Myocyte (in vitro differentiated cells): Measurements from ENCODE around the gene TMEM87B. TPM values are rescaled to one million over a fixed set of nuclear protein-coding genes. Genes with fewer than 3 reads are reported as not detected.

ENCODE experiments used
- DNase-seq: peaks from one replicate; pipeline ENCODE4 v3.0.0-alpha.2; 2012; ENCODE audit warnings: low read depth
- total RNA-seq: library from RNA; depleted of rRNA; stranded (reverse); fragments of >200 nt; gene quantifications from 2 replicates; pipeline ENCODE4 v1.2.3, GENCODE V29; 2014

Gene TMEM87B
- total RNA-seq, 1 donor from 2014 or later, result 14.5 TPM

DNA sequence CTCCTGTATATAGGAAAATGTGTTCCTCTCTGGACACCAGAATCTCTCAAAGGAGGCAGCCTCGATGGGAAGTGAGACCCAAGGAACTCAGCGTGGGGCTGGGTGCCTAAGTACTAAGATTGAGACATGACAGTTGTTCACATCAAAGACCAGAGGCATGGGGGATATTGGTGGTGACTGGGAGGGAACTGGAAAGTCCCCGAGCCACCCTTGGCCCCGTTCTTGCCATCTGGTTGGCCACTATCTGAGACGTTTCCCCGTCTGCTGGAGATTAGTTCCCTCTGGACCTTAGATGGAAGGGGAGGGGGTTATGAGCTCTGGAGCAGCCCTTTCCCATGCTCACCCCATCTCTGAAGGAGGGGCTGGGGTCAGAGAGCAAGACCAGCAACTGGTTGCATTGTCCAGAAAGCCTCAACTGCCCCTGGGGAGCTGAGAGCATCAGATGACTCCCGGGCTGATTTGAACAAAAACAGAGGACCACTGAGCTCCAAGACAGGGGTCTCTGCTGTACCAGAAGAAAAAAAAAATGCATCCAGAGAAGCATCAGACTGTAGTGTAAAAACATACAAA lies 94.9 kb downstream of the TMEM87B start:
- peak; percentile 53 for DNase-seq

DNA sequence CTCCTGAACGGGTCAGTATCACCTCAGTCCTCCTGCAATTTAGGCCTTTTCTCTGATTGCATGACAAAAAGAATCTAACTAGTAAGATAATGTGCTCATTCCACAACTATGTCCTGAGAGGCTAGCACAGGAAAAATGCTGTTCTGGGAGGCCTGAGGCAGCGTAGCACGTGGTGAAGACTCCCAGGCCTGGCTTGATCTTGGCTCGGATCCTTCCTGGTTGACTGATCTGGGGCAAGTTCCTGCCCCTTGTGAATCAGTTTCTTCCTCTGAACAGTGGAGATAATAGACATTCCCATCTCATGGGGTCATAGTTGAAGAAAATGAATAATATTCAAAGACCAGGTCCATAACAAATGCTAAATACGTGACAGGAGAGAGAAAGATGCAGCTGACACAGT lies 95.4 kb downstream of the TMEM87B start:
- peak; percentile 82 for DNase-seq

DNA sequence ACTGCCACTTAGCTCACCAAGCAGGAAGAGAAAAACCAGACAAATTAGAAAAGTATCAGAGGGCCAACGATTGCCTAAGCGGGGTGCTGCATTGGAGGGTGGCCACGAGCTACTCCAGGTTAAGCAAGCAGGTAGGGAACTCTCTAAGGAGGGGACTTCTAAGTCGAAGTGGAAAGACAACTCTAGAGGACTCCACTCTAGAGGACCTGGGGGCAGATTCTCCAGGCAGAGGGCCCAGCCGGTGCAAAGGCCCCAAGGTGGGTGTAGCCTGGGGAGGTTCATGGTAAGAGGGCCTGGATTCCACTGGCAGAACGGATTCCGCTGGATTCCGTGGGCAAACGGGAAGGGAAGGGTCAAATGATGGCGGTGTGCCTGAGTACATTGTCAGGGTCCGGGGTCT lies 95.8 kb downstream of the TMEM87B start:
- DNase-seq, result no peak

DNA sequence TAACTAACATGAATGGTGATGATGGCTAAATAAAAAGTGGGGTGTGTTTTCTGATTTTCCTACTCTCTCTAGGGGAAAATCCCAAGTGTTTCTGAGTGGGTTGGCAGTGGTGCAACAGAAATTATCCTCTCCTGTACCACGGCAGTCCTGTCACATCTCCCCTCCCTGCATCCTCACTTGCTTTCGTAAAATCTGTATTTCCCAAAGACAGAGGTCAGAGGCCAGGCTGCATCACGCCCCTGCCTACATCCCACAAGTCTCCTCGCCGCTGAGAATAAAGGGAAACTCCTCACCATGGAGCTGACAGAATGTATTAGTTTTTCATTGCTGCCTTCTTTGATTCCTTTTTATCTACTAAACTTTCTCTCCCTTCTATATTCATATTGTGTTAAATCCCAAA lies 96.2 kb downstream of the TMEM87B start:
- no peak for DNase-seq

DNA sequence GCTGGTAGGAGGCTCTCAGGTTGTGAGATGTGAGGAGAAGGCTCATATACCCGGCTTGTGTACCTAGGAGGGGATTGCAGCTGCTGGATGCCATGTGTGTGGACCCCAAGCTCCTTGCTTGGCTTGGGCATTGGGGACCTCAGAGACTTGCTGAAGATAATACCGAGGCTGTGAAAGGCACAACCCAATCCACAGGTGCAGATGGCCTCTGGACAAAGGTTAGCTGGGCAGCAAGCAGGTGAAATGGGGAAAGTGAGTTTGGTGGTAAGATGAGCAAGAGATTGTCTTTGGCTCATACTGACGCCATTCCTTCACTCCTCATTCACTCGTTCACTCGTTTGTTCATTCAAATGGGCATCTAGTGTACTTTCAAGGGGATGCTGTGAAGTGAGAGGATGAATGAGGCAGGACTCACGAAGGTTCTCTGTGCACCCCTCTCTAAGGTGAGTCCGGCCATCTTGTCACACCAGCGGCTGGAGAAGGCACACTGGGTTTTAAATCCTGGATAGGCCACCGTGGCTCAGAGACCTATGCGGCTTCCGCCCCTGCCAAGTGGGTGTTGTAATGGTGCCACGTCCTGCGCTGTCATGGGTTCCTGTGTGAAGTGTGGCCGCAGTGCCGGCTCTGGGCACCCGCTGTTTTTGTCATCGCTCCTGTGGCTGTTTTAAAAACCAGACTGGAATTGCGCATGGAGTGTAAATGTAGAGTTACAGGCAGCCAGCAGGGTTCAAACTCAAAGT lies 96.8 kb downstream of the TMEM87B start:
- peak; percentile 36 for DNase-seq

DNA sequence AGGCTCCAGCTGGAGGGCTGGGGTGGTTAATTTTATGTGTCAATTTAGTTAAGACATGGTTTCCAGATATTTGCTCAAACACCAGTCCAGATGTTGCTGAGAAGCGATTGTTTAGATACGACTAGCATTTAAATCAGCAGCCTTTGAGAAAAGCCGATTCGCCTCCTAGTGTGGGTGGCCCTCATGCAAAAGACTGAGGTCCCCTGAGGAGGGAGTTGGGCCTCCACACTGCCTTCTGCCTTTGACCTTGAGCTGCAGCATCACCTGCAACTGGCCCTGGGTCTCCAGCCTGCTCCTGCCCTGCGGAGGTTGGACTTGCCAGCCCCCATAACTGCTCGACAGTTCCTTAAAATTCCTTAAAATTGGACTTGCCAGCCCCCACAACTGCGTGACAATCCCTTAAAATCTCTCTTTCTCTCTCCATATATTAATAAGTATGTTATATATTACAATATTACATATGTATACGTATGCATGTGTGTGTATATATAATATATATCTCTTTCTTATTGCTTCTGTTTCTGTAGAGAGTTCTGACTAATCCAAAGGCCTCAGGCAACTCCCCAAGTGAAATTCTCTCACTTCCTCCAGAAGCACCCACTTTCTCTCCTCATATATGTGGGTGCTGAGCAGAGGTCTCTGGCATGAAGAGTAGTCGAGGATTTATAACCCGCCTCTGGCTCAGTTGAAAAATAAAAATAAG lies 97.6 kb downstream of the TMEM87B start:
- no peak for DNase-seq

DNA sequence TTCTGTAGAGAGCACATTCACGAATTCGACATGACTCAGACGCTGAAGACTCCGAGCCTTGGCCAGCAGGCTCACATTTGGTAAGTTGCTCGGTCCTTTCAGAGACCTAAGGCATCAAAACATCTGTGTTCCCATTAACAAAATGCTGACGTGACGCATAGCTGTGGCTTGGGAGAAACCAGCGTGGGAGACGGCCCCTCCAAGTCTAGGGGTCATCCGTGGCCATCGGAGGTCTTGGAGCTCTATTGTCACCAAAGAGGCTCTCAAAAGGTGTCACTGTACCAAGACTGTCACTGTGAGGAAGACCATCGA lies 98.1 kb downstream of the TMEM87B start:
- DNase-seq, result peak; percentile 67

DNA sequence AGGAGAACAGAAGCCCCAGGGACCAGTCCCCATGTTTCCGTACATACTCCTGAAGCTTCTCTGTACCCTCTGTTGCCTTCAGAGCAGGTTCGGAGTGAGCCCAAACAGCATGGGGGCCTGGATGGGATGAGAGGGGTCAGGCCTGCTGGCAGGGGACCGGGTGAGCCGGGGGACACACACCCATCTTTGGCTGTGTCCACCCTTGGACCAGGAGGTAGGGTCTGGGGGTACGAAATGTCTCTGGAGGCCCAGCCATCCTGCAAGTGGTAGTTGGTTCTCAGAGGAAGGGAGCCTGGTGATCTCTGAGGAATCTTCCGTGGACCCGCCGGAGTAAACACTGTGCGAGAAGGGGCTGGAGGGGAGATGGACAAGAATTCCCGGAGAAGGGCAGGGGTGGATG lies 98.4 kb downstream of the TMEM87B start:
- no peak for DNase-seq

DNA sequence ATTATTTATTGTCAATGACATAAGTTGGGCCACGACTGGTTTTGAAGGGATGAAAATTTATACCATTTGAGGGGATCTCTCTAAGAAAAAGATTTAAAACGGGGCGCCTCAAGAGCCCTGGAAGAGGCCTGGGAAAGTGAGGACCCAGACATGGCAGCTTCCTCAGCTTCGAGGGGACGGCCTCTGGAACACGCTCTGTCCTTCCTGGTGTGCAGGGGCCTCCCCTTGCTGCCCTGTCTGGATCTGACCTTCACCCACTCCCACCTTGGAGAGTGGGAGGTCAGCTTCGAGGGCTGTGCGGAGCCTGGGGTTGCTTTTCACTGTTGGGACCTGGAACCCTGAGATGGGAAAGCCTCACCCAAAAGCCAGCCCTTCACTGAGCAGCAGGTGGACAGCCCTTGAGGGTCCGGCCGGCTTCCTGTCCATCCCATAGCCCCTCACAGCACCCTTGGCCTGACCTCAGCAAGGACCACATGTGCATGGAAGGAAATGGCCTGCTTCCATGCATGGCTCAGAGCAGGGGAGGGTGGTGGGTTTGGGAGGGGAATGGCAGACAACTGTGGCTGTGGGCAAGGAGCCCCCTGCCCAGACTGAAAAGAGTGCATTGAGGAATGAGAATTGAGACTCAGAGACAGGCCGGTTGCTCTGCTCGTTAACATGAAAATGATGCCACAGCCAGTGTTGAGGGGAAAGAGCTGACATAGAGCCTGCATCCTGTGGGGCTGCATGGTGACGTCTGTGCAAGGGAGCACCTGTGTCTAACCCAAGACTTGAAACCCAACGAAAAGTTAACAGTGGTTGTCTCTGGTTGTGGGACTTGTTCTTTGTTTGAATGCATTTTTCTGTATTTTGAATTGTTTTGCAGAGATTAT lies 99.4 kb downstream of the TMEM87B start:
- peak; percentile 42 for DNase-seq

DNA sequence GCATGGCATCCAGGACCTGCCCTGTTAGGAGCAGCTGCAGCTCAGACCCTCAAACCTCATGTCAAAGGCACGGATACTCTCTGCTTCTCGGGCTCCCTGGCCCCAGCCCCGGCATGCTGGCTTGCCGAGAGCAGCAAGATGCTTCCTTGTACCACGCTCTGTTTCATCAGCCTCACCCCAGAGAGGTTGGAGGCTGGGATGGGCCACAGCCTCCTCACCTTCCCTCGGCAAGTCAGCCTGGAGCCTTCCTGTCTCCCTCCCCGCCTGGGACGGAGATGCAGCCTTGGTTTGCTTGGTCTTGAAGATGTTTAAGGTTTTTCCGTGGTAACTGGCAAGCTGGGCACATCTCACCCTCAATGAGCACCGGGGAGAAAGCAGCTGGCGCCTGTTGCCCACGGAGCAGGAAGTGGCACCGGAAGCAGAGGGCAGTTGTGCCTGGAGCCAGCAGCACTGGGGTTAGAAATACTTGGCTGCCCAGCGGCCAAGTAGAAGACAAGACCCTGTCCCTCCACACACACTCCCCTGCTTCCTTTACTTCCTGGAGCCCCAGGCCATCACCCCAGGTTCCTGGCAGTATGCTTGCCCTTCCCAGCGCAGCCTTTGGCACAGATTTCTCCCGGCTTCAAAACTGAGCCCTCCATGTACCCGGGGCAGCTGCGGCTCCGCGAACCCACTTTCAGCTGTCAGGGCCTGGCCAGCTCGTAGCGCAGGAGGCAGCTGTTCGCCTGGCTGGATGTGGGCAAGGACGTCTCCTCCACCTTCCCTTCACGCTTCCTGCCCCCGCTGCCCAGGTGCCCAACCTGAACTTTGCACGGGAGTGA lies 100.5 kb downstream of the TMEM87B start:
- DNase-seq, result peak; percentile 68

DNA sequence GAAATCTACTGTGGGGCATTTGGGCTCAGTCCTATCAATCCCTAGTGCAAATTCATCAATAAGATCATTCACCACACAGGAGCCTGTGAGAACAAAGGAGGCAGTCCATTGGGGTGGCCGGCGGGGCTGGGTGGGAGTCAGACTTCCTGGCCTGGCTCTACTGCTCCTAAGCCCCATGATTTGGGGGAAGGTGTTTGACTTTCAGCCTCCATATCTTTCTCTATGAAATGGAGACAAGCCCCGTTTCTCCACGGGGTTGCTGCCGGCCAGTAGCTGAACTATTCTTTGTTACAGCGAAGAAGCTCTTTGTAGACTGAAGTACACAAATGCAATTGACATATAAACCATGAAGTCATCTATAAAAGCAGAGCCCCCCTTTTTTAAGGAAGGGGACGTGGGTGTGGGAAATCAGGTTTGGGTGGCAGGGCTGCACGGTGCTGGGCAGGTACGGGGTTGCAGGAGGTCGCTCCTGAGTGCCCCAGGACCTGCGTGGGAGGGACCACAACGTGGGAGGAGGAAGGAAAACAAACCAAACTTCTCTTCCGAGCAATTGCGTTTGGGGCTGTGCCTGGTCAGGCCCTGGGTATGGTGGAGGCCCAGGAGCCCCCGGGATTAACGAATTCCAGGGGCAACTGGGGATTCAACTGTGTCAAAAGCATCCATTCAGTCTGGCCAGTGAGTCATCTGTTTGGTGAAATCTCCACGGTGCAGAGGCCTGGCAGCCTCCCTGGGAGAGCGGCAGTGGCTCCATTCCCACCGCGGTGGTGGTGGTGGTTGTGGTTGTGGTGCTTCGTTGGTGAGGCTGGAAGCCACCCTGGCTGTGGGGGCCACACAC lies 101.3 kb downstream of the TMEM87B start:
- DNase-seq, result peak; percentile 84

DNA sequence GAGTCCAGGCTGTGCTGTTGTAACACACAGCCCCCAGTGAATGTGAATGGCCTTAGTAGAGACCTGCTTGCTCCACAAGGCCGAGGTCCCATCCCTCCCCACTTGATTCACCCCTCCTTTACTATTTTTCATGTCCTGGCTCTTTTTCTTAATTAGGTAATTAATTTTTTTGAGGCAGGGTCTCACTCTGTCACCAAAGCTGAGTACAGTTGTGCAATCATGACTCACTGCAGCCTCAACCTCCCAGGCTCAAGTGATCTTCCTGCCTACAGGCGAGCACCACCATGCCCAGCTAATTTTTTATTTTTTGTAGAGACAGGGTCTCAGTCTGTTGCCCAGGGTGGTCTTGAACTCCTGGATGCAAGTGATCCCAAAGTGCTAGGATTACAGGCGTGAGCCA lies 102.4 kb downstream of the TMEM87B start:
- DNase-seq, result peak; percentile 59

DNA sequence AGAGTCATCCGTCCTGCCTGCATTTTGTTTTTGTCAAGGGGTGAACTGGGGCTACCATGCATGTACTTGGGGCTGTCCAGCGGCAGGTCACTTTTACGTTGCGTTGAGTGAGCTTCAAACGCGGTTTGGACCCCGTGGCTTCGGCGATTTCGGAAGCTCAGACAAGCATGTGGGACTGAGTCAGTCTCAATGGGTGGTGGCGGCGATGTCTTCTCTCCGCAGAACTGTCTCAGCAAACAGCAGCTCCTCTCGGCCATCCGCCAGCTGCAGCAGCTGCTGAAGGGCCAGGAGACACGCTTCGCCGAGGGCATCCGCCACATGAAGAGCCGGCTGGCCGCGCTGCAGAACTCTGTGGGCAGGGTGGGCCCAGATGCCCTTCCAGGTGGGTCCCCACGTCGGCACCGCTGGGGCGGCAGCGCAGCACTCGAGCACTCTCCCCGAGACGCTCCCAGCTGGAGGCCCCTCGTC lies 104.4 kb downstream of the TMEM87B start:
- DNase-seq, result peak; percentile 84

DNA sequence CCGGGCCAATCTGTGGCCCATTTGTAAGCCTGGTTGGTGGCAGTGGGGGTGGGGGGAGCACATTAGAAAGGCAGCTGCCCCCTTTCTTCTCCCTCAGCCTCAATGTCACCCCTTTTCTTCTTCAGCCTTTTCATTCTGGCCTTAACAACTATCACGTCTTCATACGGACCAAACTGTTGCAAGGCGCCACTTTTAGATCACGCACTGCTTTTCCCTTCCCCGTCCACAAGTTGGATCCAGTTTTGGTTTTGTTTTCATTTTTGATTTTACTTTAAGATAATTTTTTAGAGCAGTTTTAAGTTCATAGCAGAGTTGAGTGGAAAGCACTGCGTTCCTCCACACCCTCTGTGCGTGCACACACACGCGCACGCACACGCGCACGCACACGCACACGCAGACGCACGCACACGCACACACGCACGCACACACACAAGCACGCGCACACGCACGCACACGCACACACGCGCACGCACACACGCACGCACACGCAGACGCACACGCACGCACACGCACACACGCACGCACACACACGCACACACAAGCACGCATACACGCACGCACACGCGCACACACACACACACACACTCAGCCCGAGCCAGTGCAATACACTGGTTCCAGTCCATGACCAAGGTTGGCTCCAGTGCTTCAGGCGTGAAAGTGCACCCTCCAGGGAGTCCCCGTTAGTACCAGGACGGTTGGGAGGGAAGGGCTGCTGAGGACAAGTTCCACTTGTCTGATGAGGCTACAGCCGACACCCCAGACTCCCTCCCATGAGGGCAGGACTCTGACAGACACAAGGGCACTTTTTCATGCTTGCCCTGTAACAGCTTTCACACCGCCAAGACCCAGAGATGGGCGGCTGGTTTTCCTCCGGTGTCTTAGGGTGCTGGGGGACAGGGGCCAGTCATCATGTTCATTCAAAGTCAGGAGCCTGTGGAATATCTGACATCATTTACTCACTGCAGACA lies 105.5 kb downstream of the TMEM87B start:
- peak; percentile 33 for DNase-seq

DNA sequence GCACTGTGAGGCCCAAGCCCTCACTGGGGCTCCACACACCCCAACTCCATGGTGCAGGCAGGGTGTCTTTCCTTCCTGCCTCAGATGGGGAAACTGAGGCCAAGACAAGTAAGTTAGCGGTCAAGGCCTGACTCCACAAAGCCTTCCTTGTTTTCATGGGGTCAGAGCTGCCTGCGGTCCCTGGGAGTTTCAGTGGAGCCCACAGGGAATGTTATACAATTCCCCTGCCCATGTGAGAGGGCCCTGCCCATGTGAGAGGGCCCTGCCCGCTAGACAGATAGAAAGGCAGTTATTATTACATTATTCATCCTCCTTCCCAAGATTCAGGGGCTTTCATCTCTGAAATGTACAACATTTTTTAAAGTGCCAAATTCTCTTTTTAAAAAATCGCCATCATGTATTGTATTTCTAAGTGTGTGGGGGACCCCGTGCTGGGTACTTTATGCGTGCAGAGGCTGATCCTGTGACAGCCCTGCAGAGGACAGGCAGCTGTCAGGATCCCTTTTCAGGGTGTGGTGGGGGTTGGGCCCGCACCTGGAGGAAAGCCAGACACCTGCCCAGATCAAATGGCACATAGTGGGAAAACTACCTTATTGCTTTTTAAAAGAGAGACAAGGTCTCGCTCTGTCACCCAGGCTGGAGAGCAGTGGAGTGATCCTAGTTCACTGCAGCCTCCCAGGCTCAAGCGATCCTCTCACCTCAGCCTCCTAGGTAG lies 106.5 kb downstream of the TMEM87B start:
- DNase-seq, result peak; percentile 59

DNA sequence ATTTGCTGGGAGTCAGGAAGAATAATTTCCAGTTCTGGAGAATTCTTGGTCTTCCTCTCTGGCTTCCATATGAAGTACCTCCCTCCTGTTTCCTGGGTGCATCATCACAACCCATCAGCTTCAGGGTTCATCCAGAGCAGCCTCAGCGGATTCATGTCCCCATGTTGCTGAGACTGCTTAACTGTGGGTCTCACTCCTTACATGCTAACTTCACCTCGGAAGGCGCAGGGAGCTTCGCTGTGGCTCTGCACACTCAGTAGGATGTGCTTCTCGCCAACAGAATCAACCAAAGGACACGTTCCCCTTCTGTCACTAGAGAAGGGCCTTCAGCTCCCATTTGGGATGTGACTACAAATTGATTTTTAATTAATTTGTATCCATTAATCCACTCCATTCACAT lies 107.3 kb downstream of the TMEM87B start:
- DNase-seq, result peak; percentile 31

DNA sequence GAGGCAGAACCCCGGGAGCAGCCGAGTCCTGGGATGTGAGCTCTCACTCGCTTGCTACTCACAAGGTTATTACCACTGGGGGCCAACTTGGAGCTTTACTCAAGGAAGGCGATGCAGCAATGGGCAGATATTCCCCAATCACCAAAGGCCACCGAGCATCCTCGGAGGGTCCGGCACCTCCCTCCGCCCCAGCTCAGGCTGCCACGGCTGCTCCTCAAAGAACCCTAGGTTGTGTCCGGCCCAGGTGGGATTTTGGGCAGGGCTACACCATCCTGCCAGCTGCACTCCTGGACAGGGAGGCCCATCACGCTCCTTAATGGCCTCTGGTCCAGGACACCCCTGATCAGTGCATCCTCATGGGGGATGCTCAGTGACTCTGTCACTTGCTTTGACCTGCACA lies 107.9 kb downstream of the TMEM87B start:
- DNase-seq, result no peak

DNA sequence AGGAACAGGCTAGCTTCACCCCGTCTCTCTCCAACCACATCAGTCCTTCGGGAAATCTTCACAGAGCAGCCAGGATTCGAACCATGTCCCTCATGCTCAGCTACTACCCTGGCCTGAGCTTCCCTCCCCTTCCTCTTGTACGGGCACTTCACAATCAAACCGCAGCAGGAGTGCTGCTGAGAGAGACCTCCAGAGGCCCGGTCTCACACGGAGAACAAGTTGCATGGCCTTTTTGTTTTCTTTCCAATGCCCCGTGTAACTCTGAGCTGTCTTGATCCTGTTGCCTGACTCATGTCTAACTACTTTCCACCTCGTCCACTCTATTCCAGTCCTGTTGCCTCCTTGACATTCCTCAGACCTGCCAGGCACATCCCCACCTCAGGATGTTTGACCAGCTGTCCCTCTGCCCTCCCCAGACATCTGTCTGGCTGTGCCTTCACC lies 108.5 kb downstream of the TMEM87B start:
- DNase-seq, result no peak
